Esophagus mucosa (tissue), 1 donor: Measurements from ENCODE around the gene RTN4. TPM values are rescaled to one million over a fixed set of nuclear protein-coding genes. Genes with fewer than 3 reads are reported as not detected.

Experiments used
- total RNA-seq: library from RNA; stranded (reverse); gene quantifications from one replicate; pipeline ENCODE4 v1.2.4, GENCODE V29; 2023
- donor health status: DM: yes; HTN: yes; CAD: no.

RTN4 gene
- total RNA-seq, 1 donor from 2014 or later: 137 TPM

Other genes starting within 250 kb of the RTN4 start
- 5.3 TPM for gene CLHC1, start 181.8 kb upstream of the RTN4 start, total RNA-seq
- 846 TPM for gene RPS27A, start 182.2 kb upstream of the RTN4 start, total RNA-seq
- 24.5 TPM for gene MTIF2, start 218.8 kb upstream of the RTN4 start, total RNA-seq